Thyroid gland (tissue), 4 donors: ENCODE data around the gene GALNT2. TPM values are rescaled to one million over a fixed set of nuclear protein-coding genes. Genes with fewer than 3 reads are reported as not detected.

ENCODE experiments used
- DNase-seq, 2 donors: peaks; one replicate each; pipeline ENCODE4 v3.0.0-alpha.2; 2019
- H3K27ac ChIP-seq, 3 donors: fragments of 200-600 bp; sonication (generic); 1 replicate in 2 of 3; 2 replicates in 1 of 3; pipeline ENCODE4 v1.5.1; 2016 to 2019; ENCODE audit warnings: mild to moderate bottlenecking in 1 of 3, moderate library complexity in 1 of 3
- H3K27me3 ChIP-seq: fragments of 200-600 bp; sonication (generic); one replicate; pipeline ENCODE4 v1.5.1; 2019
- H3K36me3 ChIP-seq, 2 donors: fragments of 200-600 bp; sonication (generic); one replicate each; pipeline ENCODE4 v1.5.1; 2016 to 2019
- H3K4me1 ChIP-seq, 2 donors: fragments of 200-600 bp; sonication (generic); one replicate each; pipeline ENCODE4 v1.5.1; 2017 to 2019
- H3K4me3 ChIP-seq, 3 donors: fragments of 200-600 bp; sonication (generic); replicated peaks in 1 of 3; 1 replicate in 2 of 3; 2 replicates in 1 of 3; pipeline ENCODE4 v1.5.1; 2016; ENCODE audit warnings: mild to moderate bottlenecking in 1 of 3
- H3K9me3 ChIP-seq: fragments of 200-600 bp; sonication (generic); one replicate; pipeline ENCODE4 v1.5.1; 2017
- CTCF ChIP-seq, 6 experiments: fragments of 200-600 bp in 3 of 6; fragments of 450-650 bp in 3 of 6; sonication (generic) in 3 of 6; IDR thresholded peaks; one replicate each; pipeline ENCODE4 v1.5.1; 2016 to 2019; ENCODE audit warnings: antibody characterized with exemption in 6 of 6, mild to moderate bottlenecking in 2 of 6, inconsistent platforms in 1 of 6, moderate library complexity in 1 of 6
- POLR2A ChIP-seq, 2 donors: fragments of 450-650 bp; IDR thresholded peaks; one replicate each; pipeline ENCODE4 v1.6.1; 2017; ENCODE audit warnings: antibody characterized with exemption in 2 of 2, mild to moderate bottlenecking in 2 of 2, moderate library complexity in 1 of 2
- WGBS, 2 donors: methylation state at CpG; one replicate each; pipeline ENCODE4 v1.1.5; 2017; 5-methylcytosine and 5-hydroxymethylcytosine counted together
- intact Hi-C: fragments of 100-400 bp; cut with DNase I; formaldehyde crosslinking; loops from one replicate; pipeline ENCODE4 v1.15.1; 2023
- total RNA-seq, 4 donors: library from RNA; depleted of rRNA; stranded (reverse); fragments of >200 nt; gene quantifications; one replicate each; pipeline ENCODE4 v1.2.3, GENCODE V29; 2016

Gene GALNT2
- total RNA-seq, 4 donors from 2014 or later, result 26.2 to 48.9 (median 42.3) TPM

GRCh38 chr1:230224101-230224960, 157.3 kb downstream of the GALNT2 start:
- WGBS, 2 donors, result 60 to 63% methylated on average over 18 of the region's 18 CpGs
- Histone ChIP-seq H3K9me3 (no peaks in the 10 kb centered on the region), H3K36me3 (no peaks in the 10 kb centered on the region), H3K4me1 (peaks cover 17 to 36% of the 10 kb centered on the region in 2 donors), H3K27me3 (no peaks in the 10 kb centered on the region), H3K4me3 (no peak overlapping the region), H3K27ac (peak overlapping the region; percentile 22 to 74 (median 71))
- TF ChIP-seq CTCF (IDR thresholded peaks at IDR 0.05), result peak in 1 of 6 experiments; percentile 7
- TF ChIP-seq POLR2A (IDR thresholded peaks at IDR 0.05), result no peak
- DNase-seq, result peak; percentile 71
- intact Hi-C loops, result no loop called here

GRCh38 chr1:230226007-230226800, 159.2 kb downstream of the GALNT2 start:
- H3K4me3 ChIP-seq, result no peak overlapping the region
- TF ChIP-seq CTCF (IDR thresholded peaks at IDR 0.05) (no peak), POLR2A (IDR thresholded peaks at IDR 0.05) (no peak)
- no peaks in the 10 kb centered on the region for H3K36me3 ChIP-seq
- no peaks in the 10 kb centered on the region for H3K9me3 ChIP-seq
- H3K4me1 ChIP-seq, result peaks cover 18 to 42% of the 10 kb centered on the region in 2 donors
- no peak overlapping the region for H3K27ac ChIP-seq
- WGBS, 2 donors, result 90 to 91% methylated on average over 16 of the region's 16 CpGs
- DNase-seq, result no peak
- intact Hi-C loops, result no loop called here
- no peaks in the 10 kb centered on the region for H3K27me3 ChIP-seq

- H3K27ac ChIP-seq, result no peak overlapping the region
- DNase-seq, result no peak
- H3K4me3 ChIP-seq, result no peak overlapping the region
- H3K9me3 ChIP-seq, result no peaks in the 10 kb centered on the region
- intact Hi-C loops, result no loop called here
- no peaks in the 10 kb centered on the region for H3K27me3 ChIP-seq
- no peaks in the 10 kb centered on the region for H3K36me3 ChIP-seq
- H3K4me1 ChIP-seq, result peaks cover 24 to 43% of the 10 kb centered on the region in 2 donors
- TF ChIP-seq CTCF (IDR thresholded peaks at IDR 0.05) (no peak), POLR2A (IDR thresholded peaks at IDR 0.05) (no peak)
These were observed 159.8 kb downstream of the GALNT2 start for GRCh38 chr1:230226814-230227213.

- no peak overlapping the region for H3K4me3 ChIP-seq
- DNase-seq, result no peak
- H3K4me1 ChIP-seq, result peaks cover 26 to 40% of the 10 kb centered on the region in 2 donors
- no peaks in the 10 kb centered on the region for H3K36me3 ChIP-seq
- no peaks in the 10 kb centered on the region for H3K27me3 ChIP-seq
- TF ChIP-seq CTCF (IDR thresholded peaks at IDR 0.05) (no peak), POLR2A (IDR thresholded peaks at IDR 0.05) (no peak)
- intact Hi-C loops, result no loop called here
- 93 to 98% methylated on average over 9 of the region's 9 CpGs for WGBS, 2 donors
- H3K27ac ChIP-seq, result no peak overlapping the region
- H3K9me3 ChIP-seq, result no peaks in the 10 kb centered on the region
These were observed 161.3 kb downstream of the GALNT2 start for GRCh38 chr1:230228236-230228897.
